ENCODE data around the gene MYOZ3. TPM values are rescaled to one million over a fixed set of nuclear protein-coding genes. Genes with fewer than 3 reads are reported as not detected.

MYOZ3 gene
- total RNA-seq, 1 experiment from 2014 or later: not detected

- no peak for TF ChIP-seq CTCF (IDR thresholded peaks at IDR 0.05; ENCODE audit: insufficient read depth in 1 of 2, low read depth in 1 of 2, low read length in 1 of 2, severe bottlenecking in 1 of 2, unreplicated experiment in 1 of 2)
- no peaks in the 10 kb centered on the region for H3K27me3 ChIP-seq (replicated peaks; ENCODE audit: control insufficient read depth, insufficient read depth, low read length)
- H3K4me3 ChIP-seq (ENCODE audit: low read depth, low read length): no peak overlapping the region
- ChIA-PET POLR2A (interaction anchor here (0.6 kb wide), 1 partner anchor 213 kb away, joined by 4 read pairs; no protein-coding TSS in a partner anchor), CTCF (no interaction called here)
- no peaks in the 10 kb centered on the region for H3K9me3 ChIP-seq
- peaks cover 4% of the 10 kb centered on the region; the same call in 1 of the 2 replicates for H3K4me1 ChIP-seq
- DNase-seq: no peak
- H3K36me3 ChIP-seq (ENCODE audit: control insufficient read depth, insufficient read depth, low read length): no peaks in the 10 kb centered on the region
- Mint-ChIP-seq H3K4me3 (ENCODE audit: unreplicated experiment) (no peak overlapping the region), H3K9me3 (ENCODE audit: unreplicated experiment) (no peaks in the 10 kb centered on the region), H3K27me3 (ENCODE audit: insufficient read depth, unreplicated experiment) (no peaks in the 10 kb centered on the region), H3K4me1 (ENCODE audit: low read depth, unreplicated experiment) (peaks cover 9% of the 10 kb centered on the region), H3K27ac (ENCODE audit: unreplicated experiment) (no peak overlapping the region), H3K36me3 (ENCODE audit: insufficient read depth, unreplicated experiment) (peaks cover 17% of the 10 kb centered on the region)
- BruUV-seq (replicated peaks): no TSS peak
- intact Hi-C loops (cut with micrococcal nuclease; ENCODE audit: unreplicated experiment): no loop called here
Observed at GRCh38 chr5:150661821-150662596, 958 bp downstream of the MYOZ3 start.

GRCh38 chr5:150662731-150663516, 1.9 kb downstream of the MYOZ3 start:
- Mint-ChIP-seq H3K4me3 (ENCODE audit: unreplicated experiment) (no peak overlapping the region), H3K27ac (ENCODE audit: unreplicated experiment) (no peak overlapping the region), H3K9me3 (ENCODE audit: unreplicated experiment) (no peaks in the 10 kb centered on the region), H3K4me1 (ENCODE audit: low read depth, unreplicated experiment) (no peaks in the 10 kb centered on the region), H3K36me3 (ENCODE audit: insufficient read depth, unreplicated experiment) (peaks cover 13% of the 10 kb centered on the region), H3K27me3 (ENCODE audit: insufficient read depth, unreplicated experiment) (no peaks in the 10 kb centered on the region)
- no peak for DNase-seq
- H3K27me3 ChIP-seq (replicated peaks; ENCODE audit: control insufficient read depth, insufficient read depth, low read length): no peaks in the 10 kb centered on the region
- no peak for TF ChIP-seq CTCF (IDR thresholded peaks at IDR 0.05; ENCODE audit: insufficient read depth in 1 of 2, low read depth in 1 of 2, low read length in 1 of 2, severe bottlenecking in 1 of 2, unreplicated experiment in 1 of 2)
- intact Hi-C loops (cut with micrococcal nuclease; ENCODE audit: unreplicated experiment): no loop called here
- POLR2A ChIA-PET: no interaction called here
- H3K4me3 ChIP-seq (ENCODE audit: low read depth, low read length): no peak overlapping the region
- H3K36me3 ChIP-seq (ENCODE audit: control insufficient read depth, insufficient read depth, low read length): no peaks in the 10 kb centered on the region
- no peaks in the 10 kb centered on the region for H3K4me1 ChIP-seq
- no TSS peak for BruUV-seq (replicated peaks)
- CTCF ChIA-PET: no interaction called here
- no peaks in the 10 kb centered on the region for H3K9me3 ChIP-seq

GRCh38 chr5:150663936-150664335, 2.9 kb downstream of the MYOZ3 start:
- Mint-ChIP-seq H3K9me3 (ENCODE audit: unreplicated experiment) (no peaks in the 10 kb centered on the region), H3K36me3 (ENCODE audit: insufficient read depth, unreplicated experiment) (peaks cover 4% of the 10 kb centered on the region), H3K27ac (ENCODE audit: unreplicated experiment) (no peak overlapping the region), H3K4me3 (ENCODE audit: unreplicated experiment) (no peak overlapping the region), H3K4me1 (ENCODE audit: low read depth, unreplicated experiment) (no peaks in the 10 kb centered on the region), H3K27me3 (ENCODE audit: insufficient read depth, unreplicated experiment) (no peaks in the 10 kb centered on the region)
- Histone ChIP-seq H3K9me3 (no peaks in the 10 kb centered on the region), H3K4me3 (ENCODE audit: low read depth, low read length) (no peak overlapping the region), H3K36me3 (ENCODE audit: control insufficient read depth, insufficient read depth, low read length) (no peaks in the 10 kb centered on the region), H3K4me1 (no peaks in the 10 kb centered on the region), H3K27me3 (replicated peaks; ENCODE audit: control insufficient read depth, insufficient read depth, low read length) (no peaks in the 10 kb centered on the region)
- ChIA-PET CTCF (no interaction called here), POLR2A (no interaction called here)
- intact Hi-C loops (cut with micrococcal nuclease; ENCODE audit: unreplicated experiment): no loop called here
- no peak for DNase-seq
- TF ChIP-seq CTCF (IDR thresholded peaks at IDR 0.05; ENCODE audit: insufficient read depth in 1 of 2, low read depth in 1 of 2, low read length in 1 of 2, severe bottlenecking in 1 of 2, unreplicated experiment in 1 of 2): no peak
- no TSS peak for BruUV-seq (replicated peaks)

All from Caco-2 (cell line).